AG09319 (cell line): ENCODE results near the gene PPP1R11.

Experiments used
- DNase-seq: peaks from one replicate; pipeline ENCODE4 v3.0.0-alpha.2; 2010; ENCODE audit warnings: low read depth; ENCODE audit errors: extremely low read depth
- CTCF ChIP-seq: IDR thresholded peaks from 2 replicates; pipeline ENCODE4 v1.5.1; 2011; ENCODE audit warnings: low read depth, mild to moderate bottlenecking, inconsistent platforms, low read length, moderate library complexity

The PPP1R11 gene

GRCh38 chr6:30061858-30062458 is 5.0 kb upstream of the PPP1R11 start:
- no peak for DNase-seq
- TF ChIP-seq CTCF, result no peak

- DNase-seq, result no peak
- TF ChIP-seq CTCF, result no peak
These were observed 4.4 kb upstream of the PPP1R11 start for GRCh38 chr6:30062471-30063178.

GRCh38 chr6:30063315-30063714 is 3.7 kb upstream of the PPP1R11 start:
- TF ChIP-seq CTCF, result no peak
- DNase-seq, result no peak

GRCh38 chr6:30066082-30066481 is 916 bp upstream of the PPP1R11 start:
- no peak for TF ChIP-seq CTCF
- DNase-seq, result no peak

- DNase-seq, result no peak
- no peak for TF ChIP-seq CTCF
These were observed 602 bp downstream of the PPP1R11 start for GRCh38 chr6:30067460-30068139.

- no peak for DNase-seq
- no peak; the same call in 1 of the 2 replicates for TF ChIP-seq CTCF
These were observed 4.3 kb downstream of the PPP1R11 start for GRCh38 chr6:30071081-30071818.
